Hepatocyte (in vitro differentiated cells): ENCODE data around the gene TTF1. TPM values are rescaled to one million over a fixed set of nuclear protein-coding genes. Genes with fewer than 3 reads are reported as not detected.

Experiments used
- DNase-seq: peaks from one replicate; pipeline ENCODE4 v3.0.0-alpha.2; 2016; ENCODE audit warnings: low spot score
- H2AFZ ChIP-seq: fragments of 200-600 bp; sonication (generic); 2 replicates; pipeline ENCODE4 v1.6.0; 2016; ENCODE audit warnings: antibody characterized with exemption, mild to moderate bottlenecking
- H3K27ac ChIP-seq: fragments of 200-600 bp; sonication (generic); 2 replicates; pipeline ENCODE4 v1.5.1; 2016; ENCODE audit warnings: mild to moderate bottlenecking
- H3K27me3 ChIP-seq: fragments of 200-600 bp; sonication (generic); 2 replicates; pipeline ENCODE4 v1.6.1; 2016
- H3K36me3 ChIP-seq: fragments of 200-600 bp; sonication (generic); replicated peaks from 2 replicates; pipeline ENCODE4 v1.5.1; 2016; ENCODE audit warnings: low read depth; ENCODE audit not compliant: insufficient read depth
- H3K4me1 ChIP-seq: fragments of 200-600 bp; sonication (generic); 2 replicates; pipeline ENCODE4 v1.5.1; 2016; ENCODE audit warnings: mild to moderate bottlenecking, moderate library complexity; ENCODE audit not compliant: insufficient read depth
- H3K4me2 ChIP-seq: fragments of 200-600 bp; sonication (generic); 2 replicates; pipeline ENCODE4 v1.6.0; 2016
- H3K4me3 ChIP-seq: fragments of 200-600 bp; sonication (generic); 2 replicates; pipeline ENCODE4 v1.5.1; 2016; ENCODE audit warnings: mild to moderate bottlenecking
- H3K79me2 ChIP-seq: fragments of 200-600 bp; sonication (generic); 2 replicates; pipeline ENCODE4 v1.6.0; 2017; ENCODE audit warnings: mild to moderate bottlenecking
- H3K9me2 ChIP-seq: fragments of 200-600 bp; sonication (generic); replicated peaks from 2 replicates; pipeline ENCODE4 v1.6.0; 2017; ENCODE audit warnings: mild to moderate bottlenecking; ENCODE audit not compliant: insufficient read depth
- H3K9me3 ChIP-seq: fragments of 200-600 bp; sonication (generic); 2 replicates; pipeline ENCODE4 v1.5.1; 2016; ENCODE audit warnings: low read depth, mild to moderate bottlenecking
- H4K20me1 ChIP-seq: fragments of 200-600 bp; sonication (generic); 2 replicates; pipeline ENCODE4 v1.6.0; 2016; ENCODE audit warnings: mild to moderate bottlenecking; ENCODE audit not compliant: insufficient read depth, poor library complexity, severe bottlenecking
- EZH2 ChIP-seq: fragments of 200-600 bp; sonication (generic); IDR thresholded peaks from 2 replicates; pipeline ENCODE4 v1.6.1; 2016; ENCODE audit warnings: antibody characterized with exemption, mild to moderate bottlenecking, borderline replicate concordance
- EZH2phosphoT487 ChIP-seq: fragments of 200-600 bp; sonication (generic); IDR thresholded peaks from one replicate; pipeline ENCODE4 v1.6.1; 2018; ENCODE audit warnings: antibody characterized with exemption, mild to moderate bottlenecking, low read depth, moderate library complexity; ENCODE audit not compliant: unreplicated experiment, severe bottlenecking
- WGBS: methylation state at CpG from one replicate; pipeline ENCODE4 v1.1.6; 2016; ENCODE audit warnings: low lambda C conversion rate; ENCODE audit errors: missing lambda C conversion rate; 5-methylcytosine and 5-hydroxymethylcytosine counted together
- polyA plus RNA-seq: library from polyadenylated mRNA; unstranded; fragments of >200 nt; fragmentation: Nextera tagmentation; extraction: Ambion mirVana; gene quantifications from 2 replicates; pipeline ENCODE4 v1.2.1, GENCODE V29; 2016
- total RNA-seq: library from RNA; depleted of rRNA; stranded (reverse); fragments of >200 nt; gene quantifications from 2 replicates; pipeline ENCODE4 v1.2.3, GENCODE V29; 2014
- TF ChIP-seq, protein P1 (sequence below): fragments of 200-600 bp; sonication (generic); IDR thresholded peaks from 2 replicates; pipeline ENCODE4 v1.5.1; 2016; ENCODE audit warnings: antibody characterized with exemption, mild to moderate bottlenecking; ENCODE audit not compliant: poor library complexity

The TTF1 gene, protein sequence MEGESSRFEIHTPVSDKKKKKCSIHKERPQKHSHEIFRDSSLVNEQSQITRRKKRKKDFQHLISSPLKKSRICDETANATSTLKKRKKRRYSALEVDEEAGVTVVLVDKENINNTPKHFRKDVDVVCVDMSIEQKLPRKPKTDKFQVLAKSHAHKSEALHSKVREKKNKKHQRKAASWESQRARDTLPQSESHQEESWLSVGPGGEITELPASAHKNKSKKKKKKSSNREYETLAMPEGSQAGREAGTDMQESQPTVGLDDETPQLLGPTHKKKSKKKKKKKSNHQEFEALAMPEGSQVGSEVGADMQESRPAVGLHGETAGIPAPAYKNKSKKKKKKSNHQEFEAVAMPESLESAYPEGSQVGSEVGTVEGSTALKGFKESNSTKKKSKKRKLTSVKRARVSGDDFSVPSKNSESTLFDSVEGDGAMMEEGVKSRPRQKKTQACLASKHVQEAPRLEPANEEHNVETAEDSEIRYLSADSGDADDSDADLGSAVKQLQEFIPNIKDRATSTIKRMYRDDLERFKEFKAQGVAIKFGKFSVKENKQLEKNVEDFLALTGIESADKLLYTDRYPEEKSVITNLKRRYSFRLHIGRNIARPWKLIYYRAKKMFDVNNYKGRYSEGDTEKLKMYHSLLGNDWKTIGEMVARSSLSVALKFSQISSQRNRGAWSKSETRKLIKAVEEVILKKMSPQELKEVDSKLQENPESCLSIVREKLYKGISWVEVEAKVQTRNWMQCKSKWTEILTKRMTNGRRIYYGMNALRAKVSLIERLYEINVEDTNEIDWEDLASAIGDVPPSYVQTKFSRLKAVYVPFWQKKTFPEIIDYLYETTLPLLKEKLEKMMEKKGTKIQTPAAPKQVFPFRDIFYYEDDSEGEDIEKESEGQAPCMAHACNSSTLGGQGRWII
- total RNA-seq, result 7.0 and 10.2 TPM in 2 replicates
- polyA plus RNA-seq, result 5.5 and 8.2 TPM in 2 replicates

DNA sequence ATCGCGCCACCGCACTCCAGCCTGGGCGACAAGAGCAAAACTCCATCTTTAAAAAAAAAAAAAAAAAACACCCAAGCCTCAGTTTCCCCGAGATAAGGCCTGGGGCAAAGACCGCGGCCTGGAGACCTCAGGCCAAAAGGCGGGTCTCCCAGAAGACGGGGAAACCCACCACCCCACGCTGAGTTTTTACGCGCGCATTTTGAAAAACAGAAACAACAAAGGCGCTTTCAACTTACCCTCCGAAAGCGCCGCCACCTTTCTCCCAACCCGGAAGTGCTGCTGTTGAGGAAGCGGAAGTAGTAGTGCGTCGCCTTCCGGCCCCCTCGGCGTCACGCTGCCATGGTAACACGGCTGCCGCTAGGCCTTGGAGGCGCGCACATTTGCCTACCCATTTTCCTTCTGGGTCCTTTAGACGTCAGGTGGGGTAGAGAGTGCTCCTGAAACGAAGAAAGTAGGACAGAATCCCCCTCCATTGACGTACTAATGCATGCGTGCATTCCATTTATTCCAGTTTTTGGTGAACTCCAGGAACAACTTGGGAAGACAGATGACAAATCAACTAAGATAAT lies at the start of gene TTF1:
Gene TTF1 (minus strand): TSS at position 287 of the 569 bp plus-strand sequence. CDS start 4,019 bp downstream, outside the sequence.
- DNase-seq, result peak; percentile 94
- H4K20me1 ChIP-seq, result no peaks in the 10 kb centered on the region
- peaks cover 22% of the 10 kb centered on the region for H3K4me1 ChIP-seq
- 1% methylated on average over 33 of the region's 33 CpGs for WGBS
- no peak for TF ChIP-seq EZH2phosphoT487
- TF ChIP-seq, protein P1, sequence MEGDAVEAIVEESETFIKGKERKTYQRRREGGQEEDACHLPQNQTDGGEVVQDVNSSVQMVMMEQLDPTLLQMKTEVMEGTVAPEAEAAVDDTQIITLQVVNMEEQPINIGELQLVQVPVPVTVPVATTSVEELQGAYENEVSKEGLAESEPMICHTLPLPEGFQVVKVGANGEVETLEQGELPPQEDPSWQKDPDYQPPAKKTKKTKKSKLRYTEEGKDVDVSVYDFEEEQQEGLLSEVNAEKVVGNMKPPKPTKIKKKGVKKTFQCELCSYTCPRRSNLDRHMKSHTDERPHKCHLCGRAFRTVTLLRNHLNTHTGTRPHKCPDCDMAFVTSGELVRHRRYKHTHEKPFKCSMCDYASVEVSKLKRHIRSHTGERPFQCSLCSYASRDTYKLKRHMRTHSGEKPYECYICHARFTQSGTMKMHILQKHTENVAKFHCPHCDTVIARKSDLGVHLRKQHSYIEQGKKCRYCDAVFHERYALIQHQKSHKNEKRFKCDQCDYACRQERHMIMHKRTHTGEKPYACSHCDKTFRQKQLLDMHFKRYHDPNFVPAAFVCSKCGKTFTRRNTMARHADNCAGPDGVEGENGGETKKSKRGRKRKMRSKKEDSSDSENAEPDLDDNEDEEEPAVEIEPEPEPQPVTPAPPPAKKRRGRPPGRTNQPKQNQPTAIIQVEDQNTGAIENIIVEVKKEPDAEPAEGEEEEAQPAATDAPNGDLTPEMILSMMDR, result no peak
- no peak for TF ChIP-seq EZH2
- H2AFZ ChIP-seq, result peak within 1 kb of the TSS; percentile 99
- H3K79me2 ChIP-seq, result peaks cover 23% of the 10 kb centered on the region
- no peaks in the 10 kb centered on the region for H3K36me3 ChIP-seq
- no peaks in the 10 kb centered on the region for H3K9me2 ChIP-seq
- peaks cover 24% of the 10 kb centered on the region for H3K27me3 ChIP-seq
- peak within 1 kb of the TSS; percentile 98 for H3K4me3 ChIP-seq
- no peaks in the 10 kb centered on the region for H3K9me3 ChIP-seq
- no peak within 1 kb of the TSS for H3K27ac ChIP-seq
- H3K4me2 ChIP-seq, result peak within 1 kb of the TSS; percentile 96

DNA sequence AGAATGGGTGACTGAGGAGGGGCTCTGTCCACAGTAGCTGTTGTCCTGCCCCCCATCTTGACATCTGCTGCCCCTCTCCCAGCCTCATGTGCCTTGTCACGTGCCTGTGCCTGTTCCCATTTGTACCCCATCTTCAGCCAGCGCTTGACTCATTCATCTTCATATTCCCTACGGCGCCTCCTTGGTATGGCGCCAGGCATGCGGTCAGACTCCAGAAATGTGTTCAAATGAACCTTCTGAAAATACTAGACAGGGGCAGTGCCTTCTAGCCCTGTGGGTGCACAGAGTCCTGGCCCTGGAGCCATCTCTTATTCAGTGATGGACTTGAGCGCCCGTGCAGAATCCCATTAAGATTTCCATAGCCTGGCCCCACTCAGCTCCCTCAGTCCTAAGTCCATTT lies 49.6 kb upstream of the TTF1 start:
- no peak overlapping the region for H2AFZ ChIP-seq

DNA sequence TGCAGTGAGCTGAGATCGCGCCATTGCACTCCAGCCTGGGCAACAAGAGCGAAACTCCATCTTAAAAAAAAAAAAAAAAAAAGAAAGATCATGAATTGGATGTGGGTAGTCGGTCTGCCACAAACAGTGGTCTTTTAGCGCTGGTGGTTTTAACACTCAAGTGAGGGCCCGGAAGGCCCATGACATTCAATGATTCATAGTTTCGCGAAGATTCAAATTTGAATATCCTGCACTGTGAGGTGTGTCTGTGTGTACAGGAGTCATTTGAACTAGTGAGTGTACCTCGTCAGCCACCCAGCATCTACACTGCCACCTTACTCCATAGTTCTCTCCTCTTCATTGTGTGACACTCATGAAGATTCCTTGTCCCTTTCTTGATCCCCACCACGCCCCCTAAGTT lies 44.6 kb upstream of the TTF1 start:
- no peaks in the 10 kb centered on the region for H3K79me2 ChIP-seq
- peaks cover 18% of the 10 kb centered on the region for H3K27me3 ChIP-seq
- no peaks in the 10 kb centered on the region for H4K20me1 ChIP-seq
- H3K9me3 ChIP-seq, result no peaks in the 10 kb centered on the region
- no peak for DNase-seq
- H3K4me3 ChIP-seq, result no peak overlapping the region
- H3K4me1 ChIP-seq, result no peaks in the 10 kb centered on the region
- WGBS, result 92% methylated on average over 10 of the region's 10 CpGs
- no peaks in the 10 kb centered on the region for H3K9me2 ChIP-seq
- no peak overlapping the region for H3K4me2 ChIP-seq
- no peak overlapping the region for H2AFZ ChIP-seq
- H3K27ac ChIP-seq, result no peak overlapping the region
- H3K36me3 ChIP-seq, result no peaks in the 10 kb centered on the region
- TF ChIP-seq, protein P1, result no peak
- TF ChIP-seq EZH2, result no peak
- TF ChIP-seq EZH2phosphoT487, result no peak

More for the DNA sequence above, 49.6 kb upstream of the TTF1 start:
- H3K27me3 ChIP-seq, result peaks cover 8% of the 10 kb centered on the region
- H3K9me3 ChIP-seq, result no peaks in the 10 kb centered on the region
- no peaks in the 10 kb centered on the region for H4K20me1 ChIP-seq
- H3K4me1 ChIP-seq, result no peaks in the 10 kb centered on the region
- TF ChIP-seq, protein P1, result no peak
- TF ChIP-seq EZH2 (no peak), EZH2phosphoT487 (no peak)
- H3K36me3 ChIP-seq, result no peaks in the 10 kb centered on the region
- H3K9me2 ChIP-seq, result no peaks in the 10 kb centered on the region
- 95% methylated on average over 8 of the region's 8 CpGs for WGBS
- H3K79me2 ChIP-seq, result no peaks in the 10 kb centered on the region
- H3K4me3 ChIP-seq, result no peak overlapping the region
- no peak overlapping the region for H3K4me2 ChIP-seq
- H3K27ac ChIP-seq, result no peak overlapping the region
- DNase-seq, result no peak
